Trophoblast cell (in vitro differentiated cells and primary cell): ENCODE measurements around the gene TOR4A.

ENCODE experiments used
- DNase-seq, 2 donors: peaks; one replicate each; pipeline ENCODE4 v3.0.0-alpha.2; 2016
- H2AFZ ChIP-seq: 2 replicates; pipeline ENCODE4 v1.6.1; 2013; ENCODE audit warnings: low read length, moderate library complexity, mild to moderate bottlenecking; ENCODE audit not compliant: insufficient read depth, poor library complexity
- H2AK5ac ChIP-seq: 2 replicates; pipeline ENCODE4 v1.6.1; 2013; ENCODE audit warnings: mild to moderate bottlenecking, low read length
- H2BK120ac ChIP-seq: 2 replicates; pipeline ENCODE4 v1.6.1; 2013; ENCODE audit warnings: low read length, mild to moderate bottlenecking, moderate library complexity; ENCODE audit not compliant: insufficient read depth, poor library complexity
- H2BK12ac ChIP-seq: 2 replicates; pipeline ENCODE4 v1.6.1; 2013; ENCODE audit warnings: mild to moderate bottlenecking, low read length, moderate library complexity
- H2BK5ac ChIP-seq: 2 replicates; pipeline ENCODE4 v1.6.1; 2013; ENCODE audit warnings: low read length, low read depth, moderate library complexity, mild to moderate bottlenecking; ENCODE audit not compliant: poor library complexity
- H3K14ac ChIP-seq: 2 replicates; pipeline ENCODE4 v1.6.1; 2013; ENCODE audit warnings: mild to moderate bottlenecking, low read length
- H3K18ac ChIP-seq: 2 replicates; pipeline ENCODE4 v1.6.1; 2013; ENCODE audit warnings: mild to moderate bottlenecking, low read length
- H3K23ac ChIP-seq: 2 replicates; pipeline ENCODE4 v1.6.1; 2013; ENCODE audit warnings: low read length
- H3K27ac ChIP-seq: 2 replicates; pipeline ENCODE4 v1.5.1; 2013; ENCODE audit warnings: low read depth, mild to moderate bottlenecking, inconsistent platforms, low read length, moderate library complexity
- H3K27me3 ChIP-seq: 2 replicates; pipeline ENCODE4 v1.6.1; 2013; ENCODE audit warnings: inconsistent platforms, mild to moderate bottlenecking, low read length, moderate library complexity; ENCODE audit not compliant: insufficient read depth
- H3K36me3 ChIP-seq, 2 experiments: 1 replicate in 1 of 2; 2 replicates in 1 of 2; pipeline ENCODE4 v1.6.1; 2013; ENCODE audit warnings: low read length in 2 of 2, mild to moderate bottlenecking in 2 of 2, moderate library complexity in 1 of 2; ENCODE audit not compliant: insufficient read depth in 2 of 2, control insufficient read depth in 1 of 2
- H3K4ac ChIP-seq: 2 replicates; pipeline ENCODE4 v1.6.1; 2013; ENCODE audit warnings: low read depth, mild to moderate bottlenecking, low read length, moderate library complexity
- H3K4me1 ChIP-seq, 2 experiments: 1 replicate in 1 of 2; 2 replicates in 1 of 2; pipeline ENCODE4 v1.6.1; 2013; ENCODE audit warnings: low read length in 2 of 2, mild to moderate bottlenecking in 2 of 2, moderate library complexity in 1 of 2; ENCODE audit not compliant: insufficient read depth in 2 of 2, control insufficient read depth in 1 of 2
- H3K4me2 ChIP-seq: 2 replicates; pipeline ENCODE4 v1.6.1; 2013; ENCODE audit warnings: inconsistent platforms, mild to moderate bottlenecking, low read length, moderate library complexity
- H3K4me3 ChIP-seq: 2 replicates; pipeline ENCODE4 v1.5.1; 2013; ENCODE audit warnings: mild to moderate bottlenecking, low read depth, low read length, inconsistent platforms
- H3K79me1 ChIP-seq: one replicate; pipeline ENCODE4 v1.6.1; 2013; ENCODE audit warnings: low read length
- H3K79me2 ChIP-seq: 2 replicates; pipeline ENCODE4 v1.6.1; 2013; ENCODE audit warnings: low read length, mild to moderate bottlenecking; ENCODE audit not compliant: control insufficient read depth, insufficient read depth, poor library complexity
- H3K9ac ChIP-seq: 2 replicates; pipeline ENCODE4 v1.6.1; 2013; ENCODE audit warnings: mild to moderate bottlenecking, low read length
- H3K9me3 ChIP-seq: 2 replicates; pipeline ENCODE4 v1.6.1; 2013; ENCODE audit warnings: low read depth, mild to moderate bottlenecking, control low read depth, inconsistent platforms, low read length; ENCODE audit not compliant: insufficient read depth
- H4K12ac ChIP-seq: 2 replicates; pipeline ENCODE4 v1.6.1; 2013; ENCODE audit warnings: low read depth, mild to moderate bottlenecking, low read length, moderate library complexity
- H4K8ac ChIP-seq: 2 replicates; pipeline ENCODE4 v1.6.1; 2013; ENCODE audit warnings: low read depth, mild to moderate bottlenecking, low read length, moderate library complexity
- H4K91ac ChIP-seq: one replicate; pipeline ENCODE4 v1.6.1; 2013; ENCODE audit warnings: low read depth, mild to moderate bottlenecking, low read length, moderate library complexity
- WGBS: extraction: QIAGEN DNeasy Blood & Tissue Kit; methylation state at CpG from one replicate; pipeline ENCODE4 v1.1.7; 2013; ENCODE audit warnings: missing lambda C conversion rate; ENCODE audit not compliant: insufficient read length, insufficient coverage; ENCODE audit errors: extremely low coverage; 5-methylcytosine and 5-hydroxymethylcytosine counted together

Gene TOR4A

GRCh38 chr9:137271696-137272076 lies 5.8 kb upstream of the TOR4A start:
- H3K4me2 ChIP-seq, result no peak overlapping the region
- H3K4ac ChIP-seq, result no peak overlapping the region
- H3K14ac ChIP-seq, result no peak overlapping the region
- H3K9ac ChIP-seq, result no peak overlapping the region
- no peaks in the 10 kb centered on the region for H3K9me3 ChIP-seq
- H2BK120ac ChIP-seq, result no peak overlapping the region
- no peaks in the 10 kb centered on the region for H3K27me3 ChIP-seq
- H2AFZ ChIP-seq, result no peak overlapping the region
- H3K4me3 ChIP-seq, result no peak overlapping the region
- H2AK5ac ChIP-seq, result no peak overlapping the region
- DNase-seq, result no peak
- no peak overlapping the region for H4K8ac ChIP-seq
- no peak overlapping the region for H2BK12ac ChIP-seq
- H4K91ac ChIP-seq, result no peak overlapping the region
- H3K4me1 ChIP-seq, result peaks cover 4 to 5% of the 10 kb centered on the region in 2 experiments
- H3K27ac ChIP-seq, result no peak overlapping the region
- no peak overlapping the region for H4K12ac ChIP-seq
- no peak overlapping the region for H3K23ac ChIP-seq
- no peak overlapping the region for H2BK5ac ChIP-seq
- H3K18ac ChIP-seq, result no peak overlapping the region
- no peaks in the 10 kb centered on the region for H3K79me2 ChIP-seq
- no CpG with 5 or more reads among the region's 3 CpGs for WGBS
- H3K36me3 ChIP-seq, result peaks cover 61 to 62% of the 10 kb centered on the region in 2 experiments
- no peaks in the 10 kb centered on the region for H3K79me1 ChIP-seq

DNA sequence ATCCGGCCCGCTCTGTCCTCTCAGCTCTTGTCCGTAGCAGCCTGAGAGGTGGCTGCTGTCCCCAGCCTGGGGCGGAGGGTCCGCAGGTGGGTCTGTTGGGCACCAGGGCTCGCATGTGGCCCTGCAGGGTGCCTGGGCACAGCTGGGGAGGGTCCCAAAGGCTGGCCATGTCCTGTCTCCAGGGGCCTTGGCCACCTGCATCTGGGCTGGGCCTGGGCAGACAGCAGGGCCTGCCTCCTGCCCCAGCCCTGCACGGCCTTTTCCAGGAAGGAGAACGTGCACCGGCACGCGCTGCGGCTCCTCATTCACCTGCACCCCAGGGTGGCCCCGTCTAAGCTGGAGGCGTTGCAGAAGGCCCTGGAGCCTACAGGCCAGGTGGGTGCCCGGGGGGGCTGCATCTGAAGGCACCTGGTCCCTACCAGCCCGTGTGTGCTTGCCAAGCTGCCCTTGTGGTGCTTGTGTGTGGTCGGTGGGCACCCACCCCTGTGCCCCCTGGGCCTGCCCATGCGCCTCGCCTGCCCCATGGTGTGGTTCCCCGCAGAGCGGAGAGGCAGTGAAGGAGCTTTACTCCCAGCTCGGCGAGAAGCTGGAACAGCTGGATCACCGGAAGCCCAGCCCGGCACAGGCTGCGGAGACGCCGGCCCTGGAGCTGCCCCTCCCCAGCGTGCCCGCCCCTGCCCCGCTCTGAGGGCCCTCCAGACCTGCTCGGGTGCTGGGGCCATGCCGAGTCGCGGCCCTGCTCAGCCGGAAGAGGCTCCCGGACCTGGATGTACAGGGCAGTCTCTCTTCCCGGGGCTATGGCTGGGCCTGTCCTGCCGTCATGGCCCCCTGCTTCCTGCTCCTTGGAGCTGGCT lies 5.1 kb upstream of the TOR4A start:
- Histone ChIP-seq H3K14ac (no peak overlapping the region), H3K18ac (no peak overlapping the region), H3K4ac (no peak overlapping the region), H4K12ac (no peak overlapping the region), H3K79me1 (peaks cover 3% of the 10 kb centered on the region), H3K9me3 (no peaks in the 10 kb centered on the region), H3K36me3 (peaks cover 55 to 57% of the 10 kb centered on the region in 2 experiments), H2AFZ (no peak overlapping the region), H3K4me1 (peaks cover 11% of the 10 kb centered on the region in 2 experiments), H2BK12ac (no peak overlapping the region), H2AK5ac (no peak overlapping the region), H3K27ac (no peak overlapping the region), H3K4me2 (no peak overlapping the region), H3K4me3 (no peak overlapping the region), H2BK5ac (no peak overlapping the region), H2BK120ac (no peak overlapping the region), H3K79me2 (no peaks in the 10 kb centered on the region), H3K27me3 (no peaks in the 10 kb centered on the region), H3K9ac (no peak overlapping the region), H3K23ac (no peak overlapping the region), H4K91ac (no peak overlapping the region), H4K8ac (no peak overlapping the region)
- no peak for DNase-seq
- no CpG with 5 or more reads among the region's 39 CpGs for WGBS

- H3K18ac ChIP-seq, result no peak overlapping the region
- H2AFZ ChIP-seq, result no peak overlapping the region
- no CpG with 5 or more reads among the region's 13 CpGs for WGBS
- H3K27ac ChIP-seq, result no peak overlapping the region
- H2BK5ac ChIP-seq, result no peak overlapping the region
- peaks cover 49 to 53% of the 10 kb centered on the region in 2 experiments for H3K36me3 ChIP-seq
- peaks cover 8% of the 10 kb centered on the region for H3K79me1 ChIP-seq
- H4K12ac ChIP-seq, result no peak overlapping the region
- no peaks in the 10 kb centered on the region for H3K27me3 ChIP-seq
- H4K8ac ChIP-seq, result no peak overlapping the region
- H3K9ac ChIP-seq, result no peak overlapping the region
- H3K4ac ChIP-seq, result no peak overlapping the region
- H3K23ac ChIP-seq, result no peak overlapping the region
- H4K91ac ChIP-seq, result no peak overlapping the region
- no peak overlapping the region for H2BK120ac ChIP-seq
- no peak for DNase-seq
- H2AK5ac ChIP-seq, result no peak overlapping the region
- H3K79me2 ChIP-seq, result peaks cover 3% of the 10 kb centered on the region
- no peaks in the 10 kb centered on the region for H3K9me3 ChIP-seq
- H3K4me3 ChIP-seq, result no peak overlapping the region
- H3K4me1 ChIP-seq, result peaks cover 11 to 13% of the 10 kb centered on the region in 2 experiments
- H3K14ac ChIP-seq, result no peak overlapping the region
- H2BK12ac ChIP-seq, result no peak overlapping the region
- H3K4me2 ChIP-seq, result no peak overlapping the region
These were observed 4.4 kb upstream of the TOR4A start for GRCh38 chr9:137273095-137273490.

DNA sequence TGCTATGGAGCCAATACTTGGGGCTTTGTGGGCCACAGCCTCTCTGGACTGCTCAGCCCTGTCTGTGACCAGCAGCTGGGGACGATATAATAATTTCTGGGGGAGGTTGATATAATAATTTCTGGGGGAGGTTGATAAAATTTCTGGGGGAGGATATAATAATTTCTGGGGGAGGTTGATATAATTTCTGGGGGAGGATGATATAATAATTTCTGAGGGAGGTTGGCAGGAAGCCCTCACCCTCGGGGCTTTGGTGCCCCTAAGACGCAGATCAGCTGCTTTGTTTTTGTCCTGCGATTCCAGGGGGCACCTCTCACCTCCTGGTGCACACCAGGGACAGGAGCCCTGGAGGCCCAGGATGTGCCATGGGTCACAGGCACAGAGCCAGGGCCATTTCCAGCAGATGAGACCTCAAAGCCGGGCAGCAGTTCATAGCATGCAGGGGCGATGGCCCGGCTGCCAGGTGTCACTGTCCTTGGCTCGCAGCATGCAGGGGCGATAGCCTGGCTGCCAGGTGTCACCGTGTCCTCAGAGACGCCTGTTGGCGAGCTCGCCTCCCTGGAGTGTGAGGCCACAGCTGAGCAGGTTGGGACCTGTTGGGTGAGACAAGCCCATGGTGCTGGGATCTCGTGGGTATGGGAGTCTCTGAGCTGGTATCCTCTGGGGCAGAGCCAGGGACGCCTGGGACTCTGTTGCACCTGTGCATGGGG lies 3.8 kb upstream of the TOR4A start:
- Histone ChIP-seq H3K23ac (no peak overlapping the region), H3K9ac (no peak overlapping the region)
- WGBS, result no CpG with 5 or more reads among the region's 15 CpGs

More for the DNA sequence above, 3.8 kb upstream of the TOR4A start:
- H3K4ac ChIP-seq, result no peak overlapping the region
- no peak overlapping the region for H3K27ac ChIP-seq
- H3K4me3 ChIP-seq, result peak overlapping the region; percentile 21
- no peak overlapping the region for H2BK120ac ChIP-seq
- no peak overlapping the region for H3K18ac ChIP-seq
- no peak overlapping the region for H2AK5ac ChIP-seq
- peaks cover 46 to 51% of the 10 kb centered on the region in 2 experiments for H3K36me3 ChIP-seq
- H3K79me1 ChIP-seq, result peaks cover 11% of the 10 kb centered on the region
- H3K14ac ChIP-seq, result no peak overlapping the region
- no peak overlapping the region for H2BK5ac ChIP-seq
- no peak overlapping the region for H3K4me2 ChIP-seq
- H4K12ac ChIP-seq, result no peak overlapping the region
- no peaks in the 10 kb centered on the region for H3K27me3 ChIP-seq
- H3K4me1 ChIP-seq, result peaks cover 14 to 17% of the 10 kb centered on the region in 2 experiments
- H4K8ac ChIP-seq, result no peak overlapping the region
- peaks cover 5% of the 10 kb centered on the region for H3K79me2 ChIP-seq
- no peak overlapping the region for H2AFZ ChIP-seq
- no peaks in the 10 kb centered on the region for H3K9me3 ChIP-seq
- no peak overlapping the region for H4K91ac ChIP-seq
- H2BK12ac ChIP-seq, result no peak overlapping the region
- no peak for DNase-seq
